ENCODE data around the gene MANSC1.

- TF ChIP-seq REST (IDR thresholded peaks at IDR 0.05; ENCODE audit: borderline replicate concordance) (no peak), CTCF (IDR thresholded peaks at IDR 0.05; ENCODE audit: poor library complexity, severe bottlenecking) (no peak), EP300 (conservative IDR thresholded peaks at IDR 0.05; ENCODE audit: poor library complexity, severe bottlenecking) (no peak), POLR2AphosphoS5 (IDR thresholded peaks at IDR 0.05) (no peak), EZH2 (IDR thresholded peaks at IDR 0.05; ENCODE audit: borderline replicate concordance, insufficient read depth, low read length, poor library complexity, severe bottlenecking) (no peak), TAF1 (IDR thresholded peaks at IDR 0.05; ENCODE audit: low read depth) (no peak), SMC3 (conservative IDR thresholded peaks at IDR 0.05; ENCODE audit: poor library complexity) (no peak), MXI1 (conservative IDR thresholded peaks at IDR 0.05; ENCODE audit: poor library complexity, severe bottlenecking) (no peak)
Measured at GRCh38 chr12:12331896-12332295, 18.1 kb downstream of the MANSC1 start.
